ENCODE measurements around the gene OAS3.

The OAS3 gene

DNA sequence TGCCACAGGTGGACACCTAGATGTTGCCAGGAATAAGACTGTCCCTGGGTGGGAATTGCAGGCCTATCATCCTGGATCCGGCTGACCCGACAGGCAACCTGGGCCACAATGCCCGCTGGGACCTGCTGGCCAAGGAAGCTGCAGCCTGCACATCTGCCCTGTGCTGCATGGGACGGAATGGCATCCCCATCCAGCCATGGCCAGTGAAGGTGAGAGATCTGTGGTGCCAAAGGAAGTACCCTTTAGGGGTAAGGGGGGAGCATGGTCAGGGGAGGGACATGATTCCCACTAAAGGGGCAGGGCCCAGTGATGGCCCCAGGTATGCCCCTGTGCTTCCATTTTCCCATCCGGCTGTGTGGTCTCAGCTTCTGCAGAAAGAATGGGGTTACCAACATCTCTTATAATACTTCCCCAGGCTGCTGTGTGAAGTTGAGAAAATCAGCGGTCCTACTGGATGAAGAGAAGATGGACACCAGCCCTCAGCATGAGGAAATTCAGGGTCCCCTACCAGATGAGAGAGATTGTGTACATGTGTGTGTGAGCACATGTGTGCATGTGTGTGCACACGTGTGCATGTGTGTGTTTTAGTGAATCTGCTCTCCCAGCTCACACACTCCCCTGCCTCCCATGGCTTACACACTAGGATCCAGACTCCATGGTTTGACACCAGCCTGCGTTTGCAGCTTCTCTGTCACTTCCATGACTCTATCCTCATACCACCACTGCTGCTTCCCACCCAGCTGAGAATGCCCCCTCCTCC, 31.5 kb downstream of the OAS3 start:
- no peak for TF ChIP-seq CTCF (IDR thresholded peaks at IDR 0.05; ENCODE audit: low read depth, low read length)
- no peak for DNase-seq (ENCODE audit: extremely low read depth, low read depth)

DNA sequence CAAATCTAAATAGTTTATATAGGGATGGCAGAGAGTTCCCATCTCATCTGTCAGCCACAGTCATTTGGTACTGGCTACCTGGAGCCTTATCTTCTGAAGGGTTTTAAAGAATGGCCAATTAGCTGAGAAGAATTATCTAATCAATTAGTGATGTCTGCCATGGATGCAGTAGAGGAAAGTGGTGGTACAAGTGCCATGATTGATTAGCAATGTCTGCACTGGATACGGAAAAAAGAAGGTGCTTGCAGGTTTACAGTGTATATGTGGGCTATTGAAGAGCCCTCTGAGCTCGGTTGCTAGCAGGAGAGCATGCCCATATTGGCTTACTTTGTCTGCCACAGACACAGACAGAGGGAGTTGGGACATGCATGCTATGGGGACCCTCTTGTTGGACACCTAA, 32.1 kb downstream of the OAS3 start:
- no peak for TF ChIP-seq CTCF (IDR thresholded peaks at IDR 0.05; ENCODE audit: low read depth, low read length)

GRCh38 chr12:112971248-112971647, 33.0 kb downstream of the OAS3 start:
- no peak for DNase-seq (ENCODE audit: extremely low read depth, low read depth)
- TF ChIP-seq CTCF (IDR thresholded peaks at IDR 0.05; ENCODE audit: low read depth, low read length), result no peak

More for the DNA sequence above, 32.1 kb downstream of the OAS3 start:
- DNase-seq (ENCODE audit: extremely low read depth, low read depth), result no peak

GRCh38 chr12:112973011-112973735, 34.9 kb downstream of the OAS3 start:
- TF ChIP-seq CTCF (IDR thresholded peaks at IDR 0.05; ENCODE audit: low read depth, low read length), result no peak
- no peak for DNase-seq (ENCODE audit: extremely low read depth, low read depth)

GRCh38 chr12:112973818-112974231, 35.6 kb downstream of the OAS3 start:
- no peak for DNase-seq (ENCODE audit: extremely low read depth, low read depth)

DNA sequence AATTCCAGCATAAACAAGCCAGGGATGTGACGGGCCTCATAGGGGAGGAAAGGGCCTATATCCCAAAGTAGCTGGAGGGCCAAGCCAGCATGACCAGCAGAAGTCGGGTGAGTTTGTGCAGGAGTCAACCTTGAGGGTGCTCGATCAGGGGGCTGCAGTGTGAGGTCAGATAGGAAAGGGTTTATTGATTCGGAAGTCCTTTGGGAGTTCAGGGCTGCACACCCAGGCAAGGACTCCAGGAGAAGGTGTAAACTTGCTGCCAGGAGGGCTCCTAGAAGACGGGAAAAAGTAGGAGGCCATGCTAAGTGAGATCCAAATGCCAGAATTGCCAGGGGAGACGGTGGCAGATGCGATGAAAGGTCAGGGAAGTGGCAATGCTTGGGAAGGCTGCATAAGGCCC, 36.6 kb downstream of the OAS3 start:
- no peak for DNase-seq (ENCODE audit: extremely low read depth, low read depth)
- TF ChIP-seq CTCF (IDR thresholded peaks at IDR 0.05; ENCODE audit: low read depth, low read length), result no peak

More at GRCh38 chr12:112973818-112974231, 35.6 kb downstream of the OAS3 start:
- TF ChIP-seq CTCF (IDR thresholded peaks at IDR 0.05; ENCODE audit: low read depth, low read length), result no peak

DNA sequence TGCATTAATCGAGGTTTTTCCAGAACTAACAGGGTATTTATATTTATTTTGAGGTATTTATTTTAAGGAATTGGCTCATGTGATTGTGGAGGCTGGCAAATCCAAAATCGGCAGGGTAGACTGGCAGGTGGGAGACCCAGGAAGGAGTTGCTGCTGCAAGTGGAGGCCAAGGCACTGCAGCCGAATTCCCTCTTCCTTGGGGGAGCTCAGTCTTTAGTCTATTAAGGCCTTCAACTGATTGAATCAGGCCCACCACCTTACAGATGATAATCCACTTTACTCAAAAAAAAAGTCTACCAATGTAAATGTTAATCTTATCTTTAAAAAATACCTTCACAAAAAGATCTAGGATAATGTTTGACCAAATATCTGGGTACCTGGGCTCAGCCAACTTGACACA, 38.9 kb downstream of the OAS3 start:
- no peak for DNase-seq (ENCODE audit: extremely low read depth, low read depth)
- TF ChIP-seq CTCF (IDR thresholded peaks at IDR 0.05; ENCODE audit: low read depth, low read length), result no peak

Measured in AG09319 (cell line).